ENCODE data around the gene EMSY.

The EMSY gene

DNA sequence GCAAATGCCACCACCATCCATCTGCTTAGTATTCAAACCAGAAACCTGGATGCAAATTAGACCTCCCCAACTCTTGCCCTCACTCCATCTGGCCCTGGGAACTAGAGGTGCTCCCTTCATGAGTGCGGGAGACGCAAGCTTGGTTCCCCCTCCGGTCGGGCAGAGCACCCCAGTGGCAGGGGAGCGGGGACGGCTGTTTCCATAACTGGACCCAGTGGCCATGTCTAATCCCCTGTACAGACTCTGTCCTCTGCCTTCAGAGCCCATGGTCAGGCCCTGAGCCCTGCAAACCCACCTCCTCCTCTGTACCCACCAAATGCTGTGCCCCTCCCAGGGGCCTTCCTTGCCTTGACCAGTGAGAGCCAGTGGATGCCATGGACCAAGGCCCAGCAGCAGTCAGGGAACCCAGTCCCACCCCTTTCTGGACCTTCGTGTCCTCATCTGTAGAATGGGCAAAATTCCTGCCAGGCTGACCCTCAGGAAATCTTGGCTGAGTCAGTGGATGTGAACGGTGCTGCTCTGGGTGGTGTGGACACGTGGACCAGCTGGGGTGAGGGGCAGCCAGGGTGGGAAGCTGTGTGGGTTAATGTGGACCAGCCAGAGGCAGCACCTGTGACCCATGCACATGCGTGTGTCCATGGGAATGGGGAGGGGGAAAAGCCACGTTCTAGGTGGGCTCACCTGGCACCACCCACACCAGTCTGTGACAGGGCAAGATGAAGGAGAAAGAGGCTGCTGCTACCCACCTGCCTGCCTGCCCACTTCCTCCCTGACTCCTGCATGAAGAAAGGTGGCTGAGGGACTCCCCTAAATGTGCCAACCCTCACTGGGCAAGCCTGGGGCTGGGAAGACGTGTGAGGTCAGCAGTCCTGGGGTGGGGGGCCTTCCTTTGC lies 153.0 kb downstream of the EMSY start:
- DNase-seq, result no peak

DNA sequence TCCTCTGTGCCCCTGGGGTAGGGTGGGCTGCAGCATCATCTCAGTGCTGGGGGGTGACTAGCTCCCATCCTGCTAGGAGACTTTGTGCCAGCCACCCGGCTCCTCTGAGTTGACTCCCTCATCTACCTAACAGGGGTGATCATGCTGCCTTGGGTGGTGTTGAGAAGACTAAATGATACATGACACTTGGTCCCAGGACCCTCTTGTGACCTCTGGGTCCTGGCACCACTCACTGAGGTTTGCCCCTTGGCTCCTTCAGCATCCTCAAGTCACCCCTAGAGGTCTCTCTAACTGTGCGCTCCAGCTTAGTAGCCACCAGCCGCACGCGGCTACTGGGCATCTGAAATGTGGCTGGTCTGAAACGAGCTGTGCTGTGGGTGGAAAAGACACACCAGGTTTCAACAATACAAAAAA lies 153.6 kb downstream of the EMSY start:
- DNase-seq, result peak; percentile 86

- DNase-seq, result no peak
Measured at GRCh38 chr11:76599041-76600013, 154.5 kb downstream of the EMSY start.

GRCh38 chr11:76600124-76600655 lies 155.4 kb downstream of the EMSY start:
- DNase-seq, result no peak

DNA sequence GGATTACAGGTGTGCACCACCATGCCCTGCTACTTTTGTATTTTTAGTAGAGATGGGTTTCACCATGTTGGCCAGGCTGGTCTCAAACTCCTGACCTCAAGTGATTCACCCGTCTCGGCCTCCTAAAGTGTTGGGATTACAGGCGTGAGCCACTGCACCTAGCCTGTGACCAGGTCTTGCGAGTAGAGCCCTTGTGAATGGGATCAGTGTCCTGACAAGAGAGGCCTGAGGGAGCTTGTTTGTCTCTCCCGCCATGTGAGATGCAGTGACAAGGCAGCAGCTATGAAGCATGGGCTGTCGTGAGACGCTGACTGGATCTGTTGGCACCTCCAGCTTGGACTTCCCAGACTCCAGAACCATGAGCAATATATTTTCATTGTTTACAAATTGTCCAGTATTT lies 156.5 kb downstream of the EMSY start:
- no peak for DNase-seq

GRCh38 chr11:76601724-76602123 lies 156.9 kb downstream of the EMSY start:
- DNase-seq, result no peak

GRCh38 chr11:76602431-76602861 lies 157.6 kb downstream of the EMSY start:
- peak; percentile 92 for DNase-seq
